DND-41 (cell line): ENCODE data around the gene SNAPC4.
A peak's percentile ranks its signal among the peaks of the same experiment; 100 is the strongest.

Experiments used
- ATAC-seq: fragments of 200-7000 bp; cut with Tn5 transposase; 3 replicates; pipeline ENCODE4 v1.9.1; 2021; ENCODE audit warnings: low read depth; ENCODE audit not compliant: insufficient read depth
- DNase-seq: peaks from one replicate; pipeline ENCODE4 v3.0.0-alpha.2; 2020
- H2AFZ ChIP-seq: 2 replicates; pipeline ENCODE4 v1.6.0; 2012; ENCODE audit warnings: low read depth, low read length
- H3K27ac ChIP-seq: 2 replicates; pipeline ENCODE4 v1.5.1; 2012; ENCODE audit warnings: low read length, inconsistent platforms
- H3K27me3 ChIP-seq: fragments of 200-600 bp; sonication (generic); 2 replicates; pipeline ENCODE4 v1.6.0; 2012; ENCODE audit warnings: low read length, mild to moderate bottlenecking, inconsistent platforms; ENCODE audit not compliant: insufficient read depth, poor library complexity
- H3K36me3 ChIP-seq: 2 replicates; pipeline ENCODE4 v1.5.1; 2012; ENCODE audit warnings: low read length, inconsistent platforms; ENCODE audit not compliant: insufficient read depth
- H3K4me1 ChIP-seq: 2 replicates; pipeline ENCODE4 v1.5.1; 2012; ENCODE audit warnings: mild to moderate bottlenecking, low read length; ENCODE audit not compliant: insufficient read depth
- H3K4me2 ChIP-seq: 2 replicates; pipeline ENCODE4 v1.6.0; 2012; ENCODE audit warnings: mild to moderate bottlenecking, moderate library complexity, low read length, inconsistent platforms; ENCODE audit not compliant: insufficient read depth
- H3K4me3 ChIP-seq, 2 experiments: fragments of 200-600 bp in 1 of 2; shearing (Covaris generic) in 1 of 2; 2 replicates each; pipeline ENCODE4 v1.5.1; 2012 to 2016; ENCODE audit warnings: inconsistent platforms in 2 of 2, low read length in 2 of 2, mild to moderate bottlenecking in 2 of 2, low read depth in 1 of 2, moderate library complexity in 1 of 2
- H3K79me2 ChIP-seq: 2 replicates; pipeline ENCODE4 v1.6.0; 2012; ENCODE audit warnings: low read length, inconsistent platforms; ENCODE audit not compliant: insufficient read depth
- H3K9ac ChIP-seq: 2 replicates; pipeline ENCODE4 v1.6.0; 2012; ENCODE audit warnings: low read depth, mild to moderate bottlenecking, inconsistent platforms, low read length, moderate library complexity
- H3K9me3 ChIP-seq: 2 replicates; pipeline ENCODE4 v1.5.1; 2012; ENCODE audit warnings: low read length, moderate library complexity, mild to moderate bottlenecking, inconsistent platforms; ENCODE audit not compliant: insufficient read depth, severe bottlenecking
- H4K20me1 ChIP-seq: 2 replicates; pipeline ENCODE4 v1.6.0; 2012; ENCODE audit warnings: low read length; ENCODE audit not compliant: insufficient read depth
- CTCF ChIP-seq: IDR thresholded peaks from 2 replicates; pipeline ENCODE4 v1.5.1; 2012; ENCODE audit warnings: borderline replicate concordance, low read length, moderate library complexity, mild to moderate bottlenecking; ENCODE audit not compliant: poor library complexity, severe bottlenecking; ENCODE audit errors: extremely low read depth
- EZH2 ChIP-seq: IDR thresholded peaks from 3 replicates; pipeline ENCODE4 v1.6.1; 2012; ENCODE audit warnings: borderline replicate concordance, low read depth, mild to moderate bottlenecking, moderate library complexity, low read length, inconsistent platforms; ENCODE audit not compliant: severe bottlenecking

Gene SNAPC4

GRCh38 chr9:136436055-136436634 is 36.2 kb upstream of the SNAPC4 start:
- Histone ChIP-seq H3K9ac (no peak overlapping the region), H3K4me1 (peaks cover 36% of the 10 kb centered on the region), H3K4me2 (peak overlapping the region; percentile 86; the same call in 1 of the 2 replicates), H3K79me2 (peaks cover 56% of the 10 kb centered on the region), H4K20me1 (peaks cover 51% of the 10 kb centered on the region), H2AFZ (no peak overlapping the region), H3K27ac (no peak overlapping the region), H3K27me3 (no peaks in the 10 kb centered on the region), H3K9me3 (no peaks in the 10 kb centered on the region), H3K4me3 (no peak overlapping the region), H3K36me3 (peaks cover 47% of the 10 kb centered on the region)
- no peak for ATAC-seq
- no peak for DNase-seq
- TF ChIP-seq CTCF (no peak), EZH2 (no peak)

DNA sequence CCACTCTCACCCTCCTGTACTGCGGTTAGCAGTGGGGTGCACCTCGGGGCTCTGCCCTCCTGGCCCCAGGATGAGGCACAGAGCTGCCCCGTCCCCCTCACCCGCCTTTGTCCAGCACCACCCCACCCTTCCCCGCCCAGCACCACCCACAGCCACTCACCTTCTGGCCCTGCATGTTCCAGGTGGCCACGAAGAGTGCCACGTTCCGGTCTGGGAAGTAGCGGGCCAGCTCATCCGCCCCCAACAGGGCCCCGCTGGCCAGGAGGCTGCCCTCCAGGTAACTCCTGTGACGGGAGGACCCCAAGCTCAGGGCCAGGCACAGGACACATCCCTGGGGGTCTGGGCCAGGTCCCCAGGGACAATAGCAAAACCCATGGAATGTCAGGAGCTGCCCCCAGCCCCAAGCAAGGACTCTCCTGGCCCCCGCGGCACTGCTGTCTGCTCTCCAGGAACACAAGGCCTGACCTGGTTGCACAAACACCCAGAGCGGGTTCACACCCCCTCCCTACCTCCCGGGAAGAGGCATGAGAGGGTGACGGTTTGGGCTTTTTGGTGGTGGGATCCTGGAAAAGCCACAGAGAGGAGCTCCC is 34.7 kb upstream of the SNAPC4 start:
- H3K79me2 ChIP-seq, result peaks cover 56% of the 10 kb centered on the region
- peaks cover 52% of the 10 kb centered on the region for H3K36me3 ChIP-seq
- no peak overlapping the region for H3K4me3 ChIP-seq
- H3K9me3 ChIP-seq, result no peaks in the 10 kb centered on the region
- H3K4me2 ChIP-seq, result no peak overlapping the region
- H3K4me1 ChIP-seq, result peaks cover 29% of the 10 kb centered on the region
- no peak for TF ChIP-seq CTCF
- TF ChIP-seq EZH2, result no peak
- no peak overlapping the region for H2AFZ ChIP-seq
- peaks cover 41% of the 10 kb centered on the region; the same call in 1 of the 2 replicates for H4K20me1 ChIP-seq
- H3K27ac ChIP-seq, result no peak overlapping the region
- H3K9ac ChIP-seq, result no peak overlapping the region
- ATAC-seq (no peak), DNase-seq (no peak)
- no peaks in the 10 kb centered on the region for H3K27me3 ChIP-seq

DNA sequence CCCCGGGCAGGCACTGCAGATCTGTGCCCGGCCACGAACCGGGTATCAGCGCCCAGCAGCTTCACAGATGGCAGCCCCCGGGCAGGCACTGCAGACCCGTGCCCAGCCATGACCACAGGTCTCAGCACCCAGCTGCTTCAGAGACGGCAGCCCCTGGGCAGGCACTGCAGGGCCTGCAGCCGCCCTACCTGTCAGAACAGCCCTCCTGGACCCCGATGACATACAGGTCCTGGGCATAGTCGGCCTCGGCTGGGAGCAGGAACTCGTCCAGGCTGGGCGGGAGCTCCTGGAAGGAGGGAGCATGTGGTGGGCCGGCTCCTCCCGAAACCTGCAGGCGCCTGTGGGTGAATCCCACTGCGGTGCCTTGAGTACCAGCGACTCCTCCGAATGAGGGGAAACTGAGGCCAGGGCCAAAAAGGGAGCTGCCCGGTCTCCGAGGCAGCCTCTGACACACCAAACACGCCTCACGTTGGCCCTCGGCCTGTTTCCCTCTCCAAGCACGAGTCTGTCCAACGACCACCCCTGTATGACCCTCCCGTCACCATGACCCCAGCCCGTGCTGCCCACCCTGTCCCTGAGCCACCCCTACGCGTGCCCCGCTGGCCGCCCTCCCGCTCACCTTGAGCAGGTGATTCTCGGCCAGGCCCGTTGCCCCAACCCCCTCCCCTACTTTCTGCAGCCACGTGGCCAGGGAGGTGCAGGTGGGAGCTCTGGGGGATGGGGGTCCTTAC is 34.0 kb upstream of the SNAPC4 start:
- Histone ChIP-seq H3K9me3 (no peaks in the 10 kb centered on the region), H3K27ac (no peak overlapping the region), H3K4me1 (peaks cover 29% of the 10 kb centered on the region), H4K20me1 (peaks cover 40% of the 10 kb centered on the region; the same call in 1 of the 2 replicates), H3K4me3 (no peak overlapping the region), H3K79me2 (peaks cover 50% of the 10 kb centered on the region), H3K9ac (no peak overlapping the region), H2AFZ (no peak overlapping the region), H3K36me3 (peaks cover 59% of the 10 kb centered on the region), H3K4me2 (no peak overlapping the region), H3K27me3 (no peaks in the 10 kb centered on the region)
- ATAC-seq (no peak), DNase-seq (no peak)
- TF ChIP-seq EZH2, result no peak
- no peak for TF ChIP-seq CTCF
